IMR-90 (cell line): ENCODE measurements around the gene APOBR. TPM values are rescaled to one million over a fixed set of nuclear protein-coding genes. Genes with fewer than 3 reads are reported as not detected.

ENCODE experiments used
- ATAC-seq: fragments of 200-7000 bp; cut with Tn5 transposase; 2 replicates; pipeline ENCODE4 v1.9.1; 2020; ENCODE audit warnings: low read depth, mild to moderate bottlenecking, moderate library complexity
- BruUV-seq: library from RNA; stranded (reverse); fragments of 400-500 nt; replicated peaks from 2 replicates; lab custom pipeline; 2021; lab: Mats Ljungman, UMichigan
- CTCF ChIA-PET: fragments of 300-600 bp; formaldehyde crosslinking; extraction: SDS; loops from one replicate; lab custom pipeline; 2021; ENCODE audit warnings: antibody characterized with exemption; lab: Yijun Ruan, JAX
- POLR2A ChIA-PET: fragments of 300-600 bp; sonication (Branson Sonifier 250); formaldehyde crosslinking; loops from one replicate; lab custom pipeline; 2022; ENCODE audit warnings: antibody characterized with exemption; ENCODE audit not compliant: unreplicated experiment; lab: Charles Lee
- DNase-seq: peaks from one replicate; pipeline ENCODE4 v3.0.0; 2013
- H2AFZ ChIP-seq: replicated peaks from 2 replicates; pipeline ENCODE3; 2013; ENCODE audit warnings: low read length, mild to moderate bottlenecking; ENCODE audit not compliant: poor library complexity
- H2AK5ac ChIP-seq: 2 replicates; pipeline ENCODE4 v1.6.1; 2013; ENCODE audit warnings: low read depth, low read length, inconsistent platforms
- H2AK9ac ChIP-seq: replicated peaks from 2 replicates; pipeline ENCODE3; 2013; ENCODE audit warnings: mild to moderate bottlenecking, low read depth, low read length, moderate library complexity; ENCODE audit not compliant: poor library complexity
- H2BK120ac ChIP-seq: 2 replicates; pipeline ENCODE4 v1.6.1; 2013; ENCODE audit warnings: low read depth, low read length, inconsistent platforms
- H2BK15ac ChIP-seq: 3 replicates; pipeline ENCODE4 v1.6.1; 2013; ENCODE audit warnings: low read depth, low read length, inconsistent platforms
- H2BK20ac ChIP-seq: 2 replicates; pipeline ENCODE4 v1.6.1; 2013; ENCODE audit warnings: low read depth, mild to moderate bottlenecking, inconsistent platforms, low read length, moderate library complexity
- H2BK5ac ChIP-seq: 2 replicates; pipeline ENCODE4 v1.6.1; 2013; ENCODE audit warnings: mild to moderate bottlenecking, low read depth, low read length, inconsistent platforms; ENCODE audit not compliant: poor library complexity, severe bottlenecking
- H3K14ac ChIP-seq: replicated peaks from 2 replicates; pipeline ENCODE4 v1.6.1; 2013; ENCODE audit warnings: low read depth, low read length, inconsistent platforms
- H3K18ac ChIP-seq: 2 replicates; pipeline ENCODE4 v1.6.1; 2013; ENCODE audit warnings: low read depth, low read length, control low read depth
- H3K23ac ChIP-seq: 2 replicates; pipeline ENCODE4 v1.6.1; 2013; ENCODE audit warnings: low read depth, low read length, inconsistent platforms
- H3K27ac ChIP-seq: 2 replicates; pipeline ENCODE4 v1.5.1; 2013; ENCODE audit warnings: mild to moderate bottlenecking, control low read depth, low read length; ENCODE audit not compliant: insufficient read depth
- H3K27me3 ChIP-seq: 2 replicates; pipeline ENCODE4 v1.6.1; 2013; ENCODE audit warnings: low read length; ENCODE audit not compliant: control insufficient read depth, insufficient read depth
- H3K36me3 ChIP-seq: 2 replicates; pipeline ENCODE4 v1.6.1; 2013; ENCODE audit warnings: low read length, mixed read lengths; ENCODE audit not compliant: control insufficient read depth, insufficient read depth
- H3K4ac ChIP-seq: 2 replicates; pipeline ENCODE4 v1.6.1; 2013; ENCODE audit warnings: low read depth, low read length, inconsistent platforms
- H3K4me1 ChIP-seq: 2 replicates; pipeline ENCODE4 v1.6.1; 2013; ENCODE audit warnings: low read length, mixed read lengths; ENCODE audit not compliant: control insufficient read depth, insufficient read depth
- H3K4me2 ChIP-seq: 2 replicates; pipeline ENCODE4 v1.6.1; 2013; ENCODE audit warnings: low read depth, mild to moderate bottlenecking, control low read depth, low read length, moderate library complexity
- H3K4me3 ChIP-seq: 2 replicates; pipeline ENCODE4 v1.5.1; 2013; ENCODE audit warnings: low read depth, mild to moderate bottlenecking, control low read depth, low read length, moderate library complexity; ENCODE audit not compliant: insufficient read depth
- H3K56ac ChIP-seq: 2 replicates; pipeline ENCODE4 v1.6.1; 2013; ENCODE audit warnings: low read length, inconsistent platforms; ENCODE audit not compliant: insufficient read depth; ENCODE audit errors: extremely low read depth
- H3K79me1 ChIP-seq, 2 experiments: 2 replicates each; pipeline ENCODE4 v1.6.1; 2013; ENCODE audit warnings: low read length in 2 of 2, inconsistent platforms in 1 of 2, low read depth in 1 of 2
- H3K9ac ChIP-seq: 2 replicates; pipeline ENCODE4 v1.6.1; 2013; ENCODE audit warnings: low read depth, low read length, control low read depth
- H3K9me1 ChIP-seq: 2 replicates; pipeline ENCODE4 v1.6.1; 2013; ENCODE audit warnings: low read length, inconsistent platforms; ENCODE audit not compliant: insufficient read depth
- H3K9me3 ChIP-seq: 2 replicates; pipeline ENCODE4 v1.6.1; 2013; ENCODE audit warnings: low read length; ENCODE audit not compliant: control insufficient read depth, insufficient read depth
- H4K20me1 ChIP-seq: 2 replicates; pipeline ENCODE4 v1.6.1; 2013; ENCODE audit warnings: low read length, inconsistent platforms; ENCODE audit not compliant: insufficient read depth
- H4K5ac ChIP-seq: 2 replicates; pipeline ENCODE4 v1.6.1; 2013; ENCODE audit warnings: mild to moderate bottlenecking, low read depth, low read length, control low read depth
- H4K8ac ChIP-seq, 2 experiments: 2 replicates each; pipeline ENCODE4 v1.6.1; 2013; ENCODE audit warnings: low read depth in 2 of 2, low read length in 2 of 2, control low read depth in 1 of 2, inconsistent platforms in 1 of 2
- H4K91ac ChIP-seq: 2 replicates; pipeline ENCODE4 v1.6.1; 2013; ENCODE audit warnings: low read depth, low read length, inconsistent platforms; ENCODE audit not compliant: insufficient read depth
- CEBPB ChIP-seq: IDR thresholded peaks from 2 replicates; pipeline ENCODE4 v1.6.1; 2012; ENCODE audit warnings: low read depth, low read length, improper control_type of control experiment
- CHD1 ChIP-seq: IDR thresholded peaks from 2 replicates; pipeline ENCODE4 v1.6.1; 2012; ENCODE audit warnings: low read depth, low read length, improper control_type of control experiment
- CTCF ChIP-seq: conservative IDR thresholded peaks from 2 replicates; pipeline ENCODE4 v1.5.1; 2012; ENCODE audit warnings: mild to moderate bottlenecking, low read depth, low read length, improper control_type of control experiment
- ELK1 ChIP-seq: fragments of 150-350 bp; IDR thresholded peaks from 2 replicates; pipeline ENCODE4 v1.6.1; 2016; ENCODE audit warnings: low read depth, mild to moderate bottlenecking, low read length, moderate library complexity, borderline replicate concordance
- MAFK ChIP-seq: IDR thresholded peaks from 2 replicates; pipeline ENCODE4 v1.6.1; 2012; ENCODE audit warnings: low read depth, low read length, improper control_type of control experiment
- MXI1 ChIP-seq: IDR thresholded peaks from 2 replicates; pipeline ENCODE4 v1.6.1; 2012; ENCODE audit warnings: low read depth, mild to moderate bottlenecking, low read length, moderate library complexity, borderline replicate concordance
- NFE2L2 ChIP-seq: fragments of 150-350 bp; IDR thresholded peaks from 2 replicates; pipeline ENCODE4 v1.6.1; 2016; ENCODE audit warnings: low read depth, mild to moderate bottlenecking, low read length
- POLR2A ChIP-seq: IDR thresholded peaks from 2 replicates; pipeline ENCODE4 v1.6.1; 2012; ENCODE audit warnings: mild to moderate bottlenecking, low read depth, low read length
- RAD21 ChIP-seq: IDR thresholded peaks from 2 replicates; pipeline ENCODE4 v1.6.1; 2012; ENCODE audit warnings: low read length, improper control_type of control experiment
- RCOR1 ChIP-seq: IDR thresholded peaks from 2 replicates; pipeline ENCODE4 v1.6.1; 2012; ENCODE audit warnings: mild to moderate bottlenecking, low read length, improper control_type of control experiment; ENCODE audit not compliant: insufficient replicate concordance
- RFX5 ChIP-seq: IDR thresholded peaks from 2 replicates; pipeline ENCODE4 v1.8.0; 2012; ENCODE audit warnings: low read depth, mild to moderate bottlenecking, low read length, moderate library complexity
- SMC3 ChIP-seq: fragments of 150-350 bp; IDR thresholded peaks from 2 replicates; pipeline ENCODE4 v1.6.1; 2016; ENCODE audit warnings: low read depth, mild to moderate bottlenecking, antibody characterized with exemption, low read length, moderate library complexity
- USF2 ChIP-seq: fragments of 150-350 bp; IDR thresholded peaks from 2 replicates; pipeline ENCODE4 v1.6.1; 2017; ENCODE audit warnings: mild to moderate bottlenecking, antibody characterized with exemption, low read length, low read depth
- WGBS, 2 experiments: methylation state at CpG; one replicate each; pipeline versions ENCODE4 v1.1.5 to v1.1.7; 2013; ENCODE audit warnings: missing lambda C conversion rate in 2 of 2; ENCODE audit not compliant: insufficient read length in 1 of 2; ENCODE audit errors: extremely low coverage in 2 of 2; 5-methylcytosine and 5-hydroxymethylcytosine counted together
- dilution Hi-C: fragments of 300-500 bp; cut with HindIII; formaldehyde crosslinking; loops from one replicate; pipeline ENCODE4 v1.14.3; 2018; ENCODE audit warnings: low sequenced_read_pairs; ENCODE audit not compliant: unreplicated experiment
- in situ Hi-C: fragments of 300-500 bp; cut with MboI; formaldehyde crosslinking; loops from 3 replicates; pipeline ENCODE4 v1.14.3; 2019; ENCODE audit warnings: low sequenced_read_pairs, inconsistent platforms, mixed read lengths
- intact Hi-C: fragments of 100-400 bp; cut with micrococcal nuclease; formaldehyde crosslinking; loops from 2 replicates; pipeline ENCODE4 v1.10.0; 2022
- polyA plus RNA-seq, 3 experiments: library from polyadenylated mRNA; depleted of rRNA; stranded (reverse); fragments of >200 nt; gene quantifications; 2 replicates each; pipeline ENCODE4 v1.2.3, GENCODE V29; 2012; ENCODE audit warnings: low replicate concordance in 1 of 3
- total RNA-seq: library from RNA; depleted of rRNA; stranded (reverse); fragments of >200 nt; gene quantifications from 2 replicates; pipeline ENCODE4 v1.2.3, GENCODE V29; 2012

The APOBR gene
- total and polyA plus RNA-seq, 2 of the 4 experiments (the other 2 are of a cell fraction): not detected

GRCh38 chr16:28511801-28512789 lies 17.7 kb downstream of the APOBR start:
- no peak overlapping the region for H3K56ac ChIP-seq
- dilution Hi-C loops (no loop called here), intact Hi-C loops (no loop called here), in situ Hi-C loops (no loop called here)
- H3K4ac ChIP-seq: no peak overlapping the region
- POLR2A ChIA-PET: interaction anchor here (0.5 kb wide), 1 partner anchor 20 kb away, joined by 3 read pairs; the partner anchor contains the start of gene CLN3
- H3K14ac ChIP-seq: no peak overlapping the region
- H2BK20ac ChIP-seq: no peak overlapping the region
- H2AK9ac ChIP-seq: no peak overlapping the region
- H2BK5ac ChIP-seq: no peak overlapping the region
- no peak overlapping the region for H3K4me3 ChIP-seq
- H2AFZ ChIP-seq: no peak overlapping the region
- WGBS, 2 experiments: 90% methylated on average over 2 of the region's 21 CpGs; no CpG with 5 or more reads in 1 of the 2 experiments
- no peak overlapping the region for H3K18ac ChIP-seq
- CTCF ChIA-PET: no interaction called here
- no TSS peak for BruUV-seq
- no peaks in the 10 kb centered on the region for H3K9me1 ChIP-seq
- H4K8ac ChIP-seq: no peak overlapping the region
- no peak overlapping the region for H2AK5ac ChIP-seq
- H4K91ac ChIP-seq: no peak overlapping the region
- no peak overlapping the region for H3K4me2 ChIP-seq
- H3K36me3 ChIP-seq: no peaks in the 10 kb centered on the region
- H4K5ac ChIP-seq: no peak overlapping the region
- no peak overlapping the region for H3K27ac ChIP-seq
- H3K4me1 ChIP-seq: no peaks in the 10 kb centered on the region
- H2BK15ac ChIP-seq: no peak overlapping the region
- peaks cover 2% of the 10 kb centered on the region; the same call in 1 of the 2 replicates for H3K27me3 ChIP-seq
- no peaks in the 10 kb centered on the region for H3K79me1 ChIP-seq
- DNase-seq (no peak), ATAC-seq (no peak)
- TF ChIP-seq CEBPB (no peak), USF2 (no peak), RFX5 (no peak), MXI1 (no peak), CTCF (no peak), CHD1 (no peak), RCOR1 (no peak), POLR2A (no peak), ELK1 (no peak), SMC3 (no peak), MAFK (no peak), NFE2L2 (no peak), RAD21 (no peak)
- no peak overlapping the region for H3K23ac ChIP-seq
- no peak overlapping the region for H3K9ac ChIP-seq
- H4K20me1 ChIP-seq: no peaks in the 10 kb centered on the region
- H2BK120ac ChIP-seq: no peak overlapping the region
- H3K9me3 ChIP-seq: no peaks in the 10 kb centered on the region
